IMR-90 (cell line): Measurements from ENCODE around the gene EPS8. TPM values are rescaled to one million over a fixed set of nuclear protein-coding genes. Genes with fewer than 3 reads are reported as not detected.
"Not testable (repeated sequence)": the region's sequence is repeated elsewhere in the genome, so short reads cannot be mapped to it uniquely, and the experiment has no call there.

Experiments used
- ATAC-seq: fragments of 200-7000 bp; cut with Tn5 transposase; 2 replicates; pipeline ENCODE4 v1.9.1; 2020; ENCODE audit warnings: low read depth, mild to moderate bottlenecking, moderate library complexity
- BruUV-seq: library from RNA; stranded (reverse); fragments of 400-500 nt; replicated peaks from 2 replicates; lab custom pipeline; 2021; lab: Mats Ljungman, UMichigan
- CTCF ChIA-PET: fragments of 300-600 bp; formaldehyde crosslinking; extraction: SDS; loops from one replicate; lab custom pipeline; 2021; ENCODE audit warnings: antibody characterized with exemption; lab: Yijun Ruan, JAX
- POLR2A ChIA-PET: fragments of 300-600 bp; sonication (Branson Sonifier 250); formaldehyde crosslinking; loops from one replicate; lab custom pipeline; 2022; ENCODE audit warnings: antibody characterized with exemption; ENCODE audit not compliant: unreplicated experiment; lab: Charles Lee
- DNase-seq: peaks from one replicate; pipeline ENCODE4 v3.0.0; 2013
- H2AFZ ChIP-seq: replicated peaks from 2 replicates; pipeline ENCODE3; 2013; ENCODE audit warnings: low read length, mild to moderate bottlenecking; ENCODE audit not compliant: poor library complexity
- H2AK5ac ChIP-seq: 2 replicates; pipeline ENCODE4 v1.6.1; 2013; ENCODE audit warnings: low read depth, low read length, inconsistent platforms
- H2AK9ac ChIP-seq: replicated peaks from 2 replicates; pipeline ENCODE3; 2013; ENCODE audit warnings: mild to moderate bottlenecking, low read depth, low read length, moderate library complexity; ENCODE audit not compliant: poor library complexity
- H2BK120ac ChIP-seq: 2 replicates; pipeline ENCODE4 v1.6.1; 2013; ENCODE audit warnings: low read depth, low read length, inconsistent platforms
- H2BK15ac ChIP-seq: 3 replicates; pipeline ENCODE4 v1.6.1; 2013; ENCODE audit warnings: low read depth, low read length, inconsistent platforms
- H2BK20ac ChIP-seq: 2 replicates; pipeline ENCODE4 v1.6.1; 2013; ENCODE audit warnings: low read depth, mild to moderate bottlenecking, inconsistent platforms, low read length, moderate library complexity
- H2BK5ac ChIP-seq: 2 replicates; pipeline ENCODE4 v1.6.1; 2013; ENCODE audit warnings: mild to moderate bottlenecking, low read depth, low read length, inconsistent platforms; ENCODE audit not compliant: poor library complexity, severe bottlenecking
- H3K14ac ChIP-seq: replicated peaks from 2 replicates; pipeline ENCODE4 v1.6.1; 2013; ENCODE audit warnings: low read depth, low read length, inconsistent platforms
- H3K18ac ChIP-seq: 2 replicates; pipeline ENCODE4 v1.6.1; 2013; ENCODE audit warnings: low read depth, low read length, control low read depth
- H3K23ac ChIP-seq: 2 replicates; pipeline ENCODE4 v1.6.1; 2013; ENCODE audit warnings: low read depth, low read length, inconsistent platforms
- H3K27ac ChIP-seq: 2 replicates; pipeline ENCODE4 v1.5.1; 2013; ENCODE audit warnings: mild to moderate bottlenecking, control low read depth, low read length; ENCODE audit not compliant: insufficient read depth
- H3K27me3 ChIP-seq: 2 replicates; pipeline ENCODE4 v1.6.1; 2013; ENCODE audit warnings: low read length; ENCODE audit not compliant: control insufficient read depth, insufficient read depth
- H3K36me3 ChIP-seq: 2 replicates; pipeline ENCODE4 v1.6.1; 2013; ENCODE audit warnings: low read length, mixed read lengths; ENCODE audit not compliant: control insufficient read depth, insufficient read depth
- H3K4ac ChIP-seq: 2 replicates; pipeline ENCODE4 v1.6.1; 2013; ENCODE audit warnings: low read depth, low read length, inconsistent platforms
- H3K4me1 ChIP-seq: 2 replicates; pipeline ENCODE4 v1.6.1; 2013; ENCODE audit warnings: low read length, mixed read lengths; ENCODE audit not compliant: control insufficient read depth, insufficient read depth
- H3K4me2 ChIP-seq: 2 replicates; pipeline ENCODE4 v1.6.1; 2013; ENCODE audit warnings: low read depth, mild to moderate bottlenecking, control low read depth, low read length, moderate library complexity
- H3K4me3 ChIP-seq: 2 replicates; pipeline ENCODE4 v1.5.1; 2013; ENCODE audit warnings: low read depth, mild to moderate bottlenecking, control low read depth, low read length, moderate library complexity; ENCODE audit not compliant: insufficient read depth
- H3K56ac ChIP-seq: 2 replicates; pipeline ENCODE4 v1.6.1; 2013; ENCODE audit warnings: low read length, inconsistent platforms; ENCODE audit not compliant: insufficient read depth; ENCODE audit errors: extremely low read depth
- H3K79me1 ChIP-seq, 2 experiments: 2 replicates each; pipeline ENCODE4 v1.6.1; 2013; ENCODE audit warnings: low read length in 2 of 2, inconsistent platforms in 1 of 2, low read depth in 1 of 2
- H3K9ac ChIP-seq: 2 replicates; pipeline ENCODE4 v1.6.1; 2013; ENCODE audit warnings: low read depth, low read length, control low read depth
- H3K9me1 ChIP-seq: 2 replicates; pipeline ENCODE4 v1.6.1; 2013; ENCODE audit warnings: low read length, inconsistent platforms; ENCODE audit not compliant: insufficient read depth
- H3K9me3 ChIP-seq: 2 replicates; pipeline ENCODE4 v1.6.1; 2013; ENCODE audit warnings: low read length; ENCODE audit not compliant: control insufficient read depth, insufficient read depth
- H4K20me1 ChIP-seq: 2 replicates; pipeline ENCODE4 v1.6.1; 2013; ENCODE audit warnings: low read length, inconsistent platforms; ENCODE audit not compliant: insufficient read depth
- H4K5ac ChIP-seq: 2 replicates; pipeline ENCODE4 v1.6.1; 2013; ENCODE audit warnings: mild to moderate bottlenecking, low read depth, low read length, control low read depth
- H4K8ac ChIP-seq, 2 experiments: 2 replicates each; pipeline ENCODE4 v1.6.1; 2013; ENCODE audit warnings: low read depth in 2 of 2, low read length in 2 of 2, control low read depth in 1 of 2, inconsistent platforms in 1 of 2
- H4K91ac ChIP-seq: 2 replicates; pipeline ENCODE4 v1.6.1; 2013; ENCODE audit warnings: low read depth, low read length, inconsistent platforms; ENCODE audit not compliant: insufficient read depth
- CEBPB ChIP-seq: IDR thresholded peaks from 2 replicates; pipeline ENCODE4 v1.6.1; 2012; ENCODE audit warnings: low read depth, low read length, improper control_type of control experiment
- WGBS, 2 experiments: methylation state at CpG; one replicate each; pipeline versions ENCODE4 v1.1.5 to v1.1.7; 2013; ENCODE audit warnings: missing lambda C conversion rate in 2 of 2; ENCODE audit not compliant: insufficient read length in 1 of 2; ENCODE audit errors: extremely low coverage in 2 of 2; 5-methylcytosine and 5-hydroxymethylcytosine counted together
- dilution Hi-C: fragments of 300-500 bp; cut with HindIII; formaldehyde crosslinking; loops from one replicate; pipeline ENCODE4 v1.14.3; 2018; ENCODE audit warnings: low sequenced_read_pairs; ENCODE audit not compliant: unreplicated experiment
- in situ Hi-C: fragments of 300-500 bp; cut with MboI; formaldehyde crosslinking; loops from 3 replicates; pipeline ENCODE4 v1.14.3; 2019; ENCODE audit warnings: low sequenced_read_pairs, inconsistent platforms, mixed read lengths
- intact Hi-C: fragments of 100-400 bp; cut with micrococcal nuclease; formaldehyde crosslinking; loops from 2 replicates; pipeline ENCODE4 v1.10.0; 2022
- polyA plus RNA-seq, 3 experiments: library from polyadenylated mRNA; depleted of rRNA; stranded (reverse); fragments of >200 nt; gene quantifications; 2 replicates each; pipeline ENCODE4 v1.2.3, GENCODE V29; 2012; ENCODE audit warnings: low replicate concordance in 1 of 3
- total RNA-seq: library from RNA; depleted of rRNA; stranded (reverse); fragments of >200 nt; gene quantifications from 2 replicates; pipeline ENCODE4 v1.2.3, GENCODE V29; 2012

The EPS8 gene
- total and polyA plus RNA-seq, 2 of the 4 experiments (the other 2 are of a cell fraction), result 45.1 to 104 TPM

DNA sequence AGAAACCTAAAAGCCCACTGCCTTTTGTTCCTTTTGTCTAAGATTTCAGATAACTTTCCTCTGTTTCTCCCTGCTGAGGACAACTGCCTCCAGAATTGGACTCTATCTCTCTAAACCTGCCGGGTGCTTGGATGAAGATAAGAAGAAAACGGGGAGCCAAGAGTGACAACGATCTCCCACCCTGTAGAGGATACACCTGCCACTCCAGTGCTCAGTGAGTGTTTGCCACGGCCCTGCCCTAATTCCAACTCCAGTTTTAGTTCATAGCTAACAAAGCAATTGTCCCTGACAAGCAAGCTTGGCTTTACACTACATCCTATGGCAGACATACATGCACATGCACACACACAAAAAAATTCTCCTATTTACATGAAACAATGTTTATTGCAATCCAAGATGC is 39.3 kb downstream of the EPS8 start:
- peaks cover 22% of the 10 kb centered on the region; the same call in 1 of the 2 replicates for H4K20me1 ChIP-seq
- DNase-seq, result no peak
- H3K36me3 ChIP-seq, result no peaks in the 10 kb centered on the region
- H3K79me1 ChIP-seq, result peaks cover 28 to 71% of the 10 kb centered on the region in 2 experiments
- no peak for ATAC-seq
- no TSS peak for BruUV-seq
- no peak for TF ChIP-seq CEBPB
- intact Hi-C loops, result no loop called here
- no peak overlapping the region for H3K23ac ChIP-seq
- no peak overlapping the region for H4K91ac ChIP-seq
- H2AK5ac ChIP-seq, result no peak overlapping the region
- no peak overlapping the region for H3K4me3 ChIP-seq
- H2BK120ac ChIP-seq, result no peak overlapping the region
- H3K9me1 ChIP-seq, result peaks cover 17% of the 10 kb centered on the region
- peak overlapping the region; percentile 21; the same call in 1 of the 3 replicates for H2BK15ac ChIP-seq
- no peak overlapping the region for H2AK9ac ChIP-seq
- H4K8ac ChIP-seq, result no peak overlapping the region
- no peaks in the 10 kb centered on the region for H3K9me3 ChIP-seq
- WGBS, 2 experiments, result 90% methylated on average over 4 of the region's 4 CpGs; no CpG with 5 or more reads in 1 of the 2 experiments
- 0 out of 2 replicates have a peak overlapping the region, but pooled peaks have one; percentile 11 for H3K4ac ChIP-seq
- dilution Hi-C loops, result no loop called here
- ChIA-PET CTCF (no interaction called here), POLR2A (no interaction called here)
- H3K4me1 ChIP-seq, result peaks cover 18% of the 10 kb centered on the region
- no peak overlapping the region for H2BK20ac ChIP-seq
- H3K56ac ChIP-seq, result no peak overlapping the region
- no peak overlapping the region for H3K9ac ChIP-seq
- in situ Hi-C loops, result no loop called here
- H3K14ac ChIP-seq, result no peak overlapping the region
- H2AFZ ChIP-seq, result no peak overlapping the region
- H3K27me3 ChIP-seq, result no peaks in the 10 kb centered on the region
- H3K27ac ChIP-seq, result no peak overlapping the region
- no peak overlapping the region for H4K5ac ChIP-seq
- H3K4me2 ChIP-seq, result no peak overlapping the region
- peak overlapping the region; percentile 29; the same call in 1 of the 2 replicates for H3K18ac ChIP-seq
- H2BK5ac ChIP-seq, result peak overlapping the region; percentile 56

DNA sequence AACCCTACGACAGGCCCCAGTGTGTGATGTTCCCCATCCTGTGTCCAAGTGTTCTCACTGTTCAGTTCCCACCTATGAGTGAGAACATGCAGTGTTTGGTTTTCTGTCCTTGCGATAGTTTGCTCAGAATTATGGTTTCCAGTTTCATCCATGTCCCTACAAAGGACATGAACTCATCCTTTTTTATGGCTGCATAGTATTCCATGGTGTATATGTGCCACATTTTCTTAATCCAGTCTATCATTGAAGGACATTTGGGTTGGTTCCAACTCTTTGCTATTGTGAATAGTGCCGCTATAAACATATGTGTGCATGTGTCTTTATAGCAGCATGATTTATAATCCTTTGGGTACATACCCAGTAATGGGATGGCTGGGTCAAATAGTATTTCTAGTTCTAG is 47.3 kb downstream of the EPS8 start:
- H3K18ac ChIP-seq, H2AFZ ChIP-seq, H2AK5ac ChIP-seq, H3K9me3 ChIP-seq, H2AK9ac ChIP-seq, H4K8ac ChIP-seq, H4K20me1 ChIP-seq, H2BK5ac ChIP-seq, CTCF ChIA-PET, in situ Hi-C loops, H3K23ac ChIP-seq, BruUV-seq, H3K4ac ChIP-seq, H2BK120ac ChIP-seq, dilution Hi-C loops, DNase-seq, H3K27me3 ChIP-seq, H3K9ac ChIP-seq, H3K27ac ChIP-seq, H4K5ac ChIP-seq, H4K91ac ChIP-seq, H3K14ac ChIP-seq, ATAC-seq, H2BK15ac ChIP-seq, POLR2A ChIA-PET, H3K4me2 ChIP-seq, H3K9me1 ChIP-seq, H2BK20ac ChIP-seq, H3K4me3 ChIP-seq, intact Hi-C loops, H3K4me1 ChIP-seq, H3K56ac ChIP-seq, H3K36me3 ChIP-seq: not testable (repeated sequence)
- WGBS, 2 experiments, result no CpG with 5 or more reads among the region's 3 CpGs
- H3K79me1 ChIP-seq, result peaks cover 18 to 44% of the 10 kb centered on the region in 2 experiments
